ENCODE measurements around the gene GLDN. TPM values are rescaled to one million over a fixed set of nuclear protein-coding genes. Genes with fewer than 3 reads are reported as not detected.

GLDN gene
- polyA plus RNA-seq, 1 of the 3 experiments (the other 2 are of a cell fraction): not detected

GRCh38 chr15:51450001-51450400 lies 108.5 kb downstream of the GLDN start:
- Histone ChIP-seq H3K27me3 (ENCODE audit: insufficient read depth) (no peaks in the 10 kb centered on the region), H3K4me1 (ENCODE audit: control insufficient read depth in 1 of 2, insufficient read depth in 2 of 2, low read depth in 1 of 2, low read length in 1 of 2) (peaks cover 0 to 2% of the 10 kb centered on the region in 2 experiments; a peak in 1 of 4 replicates), H3K4me2 (no peak overlapping the region), H3K9me3 (no peaks in the 10 kb centered on the region), H3K79me2 (ENCODE audit: insufficient read depth) (no peaks in the 10 kb centered on the region), H3F3A (replicated peaks; ENCODE audit: insufficient read depth) (no peaks in the 10 kb centered on the region), H3K9ac (no peak overlapping the region), H3K9me2 (no peaks in the 10 kb centered on the region), H3K4me3 (ENCODE audit: low read depth in 2 of 2, low read length in 1 of 2) (no peak overlapping the region), H3K27ac (ENCODE audit: low read depth in 2 of 2, low read length in 1 of 2) (no peak overlapping the region), H4K20me1 (ENCODE audit: insufficient read depth) (no peaks in the 10 kb centered on the region), H2AFZ (ENCODE audit: low read depth) (no peak overlapping the region), H3K36me3 (replicated peaks in 1 of 2; ENCODE audit: control insufficient read depth in 1 of 2, insufficient read depth in 2 of 2, low read length in 1 of 2) (peaks cover 33 to 50% of the 10 kb centered on the region in 2 experiments)
- no peak for DNase-seq
- ChIA-PET POLR2A (no interaction called here), CTCF (no interaction called here)
- WGBS (ENCODE audit: low lambda C conversion rate): 89% methylated on average over 6 of the region's 6 CpGs
- TF ChIP-seq ZBTB33 (IDR thresholded peaks at IDR 0.05; ENCODE audit: borderline replicate concordance, low read depth) (no peak), ELF1 (IDR thresholded peaks at IDR 0.05) (no peak), REST (IDR thresholded peaks at IDR 0.05; ENCODE audit: low read depth, low read length) (no peak), FOSL2 (IDR thresholded peaks at IDR 0.05; ENCODE audit: borderline replicate concordance, low read depth) (no peak), CHD2 (IDR thresholded peaks at IDR 0.05; ENCODE audit: low read length, partially characterized antibody) (no peak), NRF1 (IDR thresholded peaks at IDR 0.05; ENCODE audit: low read depth, low read length) (no peak), CTCF (IDR thresholded peaks at IDR 0.05) (no peak), USF1 (IDR thresholded peaks at IDR 0.05; ENCODE audit: borderline replicate concordance, low read depth) (no peak), SMC3 (IDR thresholded peaks at IDR 0.05; ENCODE audit: low read depth, low read length) (no peak), GATA2 (CRISPR knock-in tag; IDR thresholded peaks at IDR 0.05) (no peak), TAF1 (IDR thresholded peaks at IDR 0.05; ENCODE audit: borderline replicate concordance, low read depth, low read length) (no peak), TCF12 (IDR thresholded peaks at IDR 0.05) (no peak), FOXM1 (IDR thresholded peaks at IDR 0.05; ENCODE audit: low read depth) (no peak)

Small RNAs within 50 kb of the gene (small RNA-seq; reads per million reads assigned to genes)
- gene AC020891.4 (0 reads per million in 7 experiments), gene MIR7973-1 (0 reads per million in 7 experiments)

Other genes starting within 250 kb of the GLDN start
- gene TNFAIP8L3, start 246.7 kb upstream of the GLDN start, polyA plus RNA-seq (2012; rRNA removed): 0.08 and 0.13 TPM in 2 replicates
- 0.03 TPM in 1 of 2 replicates, not detected in the other for gene CYP19A1, start 3.1 kb upstream of the GLDN start, polyA plus RNA-seq (2012; rRNA removed)

Data from SK-N-SH (cell line).